Measurements from ENCODE around the gene KIAA1328.

The KIAA1328 gene

GRCh38 chr18:36828157-36828629, 734 bp upstream of the KIAA1328 start:
- no peaks in the 10 kb centered on the region for H3K27me3 Mint-ChIP-seq (ENCODE audit: low read depth)
- H3K9me3 Mint-ChIP-seq: no peaks in the 10 kb centered on the region
- TF ChIP-seq, protein P1, sequence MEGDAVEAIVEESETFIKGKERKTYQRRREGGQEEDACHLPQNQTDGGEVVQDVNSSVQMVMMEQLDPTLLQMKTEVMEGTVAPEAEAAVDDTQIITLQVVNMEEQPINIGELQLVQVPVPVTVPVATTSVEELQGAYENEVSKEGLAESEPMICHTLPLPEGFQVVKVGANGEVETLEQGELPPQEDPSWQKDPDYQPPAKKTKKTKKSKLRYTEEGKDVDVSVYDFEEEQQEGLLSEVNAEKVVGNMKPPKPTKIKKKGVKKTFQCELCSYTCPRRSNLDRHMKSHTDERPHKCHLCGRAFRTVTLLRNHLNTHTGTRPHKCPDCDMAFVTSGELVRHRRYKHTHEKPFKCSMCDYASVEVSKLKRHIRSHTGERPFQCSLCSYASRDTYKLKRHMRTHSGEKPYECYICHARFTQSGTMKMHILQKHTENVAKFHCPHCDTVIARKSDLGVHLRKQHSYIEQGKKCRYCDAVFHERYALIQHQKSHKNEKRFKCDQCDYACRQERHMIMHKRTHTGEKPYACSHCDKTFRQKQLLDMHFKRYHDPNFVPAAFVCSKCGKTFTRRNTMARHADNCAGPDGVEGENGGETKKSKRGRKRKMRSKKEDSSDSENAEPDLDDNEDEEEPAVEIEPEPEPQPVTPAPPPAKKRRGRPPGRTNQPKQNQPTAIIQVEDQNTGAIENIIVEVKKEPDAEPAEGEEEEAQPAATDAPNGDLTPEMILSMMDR (IDR thresholded peaks at IDR 0.05; ENCODE audit: unreplicated experiment in 3 of 3): no peak
- H3K4me3 Mint-ChIP-seq: peak overlapping the region; percentile 93 to 99 (median 98)
- peak overlapping the region; percentile 81 to 96 (median 93) for H3K27ac Mint-ChIP-seq
- peaks cover 30% of the 10 kb centered on the region for H3K36me3 Mint-ChIP-seq (ENCODE audit: low read depth)
- peaks cover 27% of the 10 kb centered on the region for H3K4me1 Mint-ChIP-seq

GRCh38 chr18:36829362-36830157, 633 bp downstream of the KIAA1328 start:
- peak overlapping the region; percentile 89 to 99 (median 93) for H3K4me3 Mint-ChIP-seq
- H3K4me1 Mint-ChIP-seq: peaks cover 27% of the 10 kb centered on the region
- H3K36me3 Mint-ChIP-seq (ENCODE audit: low read depth): peaks cover 20% of the 10 kb centered on the region
- TF ChIP-seq, protein P1 (IDR thresholded peaks at IDR 0.05; ENCODE audit: unreplicated experiment in 3 of 3): no peak
- H3K27me3 Mint-ChIP-seq (ENCODE audit: low read depth): no peaks in the 10 kb centered on the region
- no peaks in the 10 kb centered on the region for H3K9me3 Mint-ChIP-seq
- H3K27ac Mint-ChIP-seq: peak overlapping the region; percentile 27 to 80 (median 74)

DNA sequence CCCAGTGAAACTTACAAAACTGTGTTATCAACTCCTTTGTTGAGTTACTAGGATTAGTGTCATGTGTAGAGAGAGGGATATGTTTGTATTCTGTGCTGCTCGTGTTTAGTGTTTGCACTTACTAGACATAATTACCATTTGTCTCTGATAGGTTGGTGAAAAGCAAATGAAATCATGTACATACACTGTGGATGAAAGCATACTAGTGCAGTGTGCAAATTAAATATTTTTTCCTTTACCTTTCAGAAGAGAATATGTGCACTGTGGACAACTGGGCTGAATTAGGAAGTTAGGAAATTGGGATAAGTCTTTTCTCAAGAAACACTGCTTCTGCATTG, 1.2 kb downstream of the KIAA1328 start:
- peaks cover 27% of the 10 kb centered on the region for H3K4me1 Mint-ChIP-seq
- TF ChIP-seq, protein P1 (IDR thresholded peaks at IDR 0.05; ENCODE audit: unreplicated experiment in 3 of 3): no peak
- H3K9me3 Mint-ChIP-seq: no peaks in the 10 kb centered on the region
- no peaks in the 10 kb centered on the region for H3K27me3 Mint-ChIP-seq (ENCODE audit: low read depth)
- H3K27ac Mint-ChIP-seq: peak overlapping the region; percentile 27 to 80 (median 74)
- peak overlapping the region; percentile 89 to 99 (median 93) for H3K4me3 Mint-ChIP-seq
- peaks cover 16% of the 10 kb centered on the region for H3K36me3 Mint-ChIP-seq (ENCODE audit: low read depth)

DNA sequence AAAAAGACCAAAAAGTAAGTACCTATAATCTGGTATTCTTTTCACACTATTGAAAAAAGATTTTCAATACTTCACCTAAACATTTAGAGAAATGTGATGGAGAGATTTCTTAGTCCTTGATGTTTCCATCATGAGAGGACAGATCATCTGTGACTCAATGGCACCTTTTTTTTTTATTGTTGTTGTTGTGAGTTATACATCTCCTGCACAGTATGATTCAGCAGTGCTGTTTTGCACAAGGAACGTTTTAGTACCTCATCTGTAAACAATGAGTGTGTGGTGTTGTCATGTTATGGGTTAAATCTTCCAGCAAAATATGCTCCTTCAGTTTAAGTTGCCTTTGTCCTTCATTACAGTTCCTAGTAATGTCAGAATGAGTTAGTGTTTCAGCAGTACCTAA, 2.2 kb downstream of the KIAA1328 start:
- TF ChIP-seq, protein P1 (IDR thresholded peaks at IDR 0.05; ENCODE audit: unreplicated experiment in 3 of 3): no peak
- no peaks in the 10 kb centered on the region for H3K9me3 Mint-ChIP-seq
- peak overlapping the region; percentile 19 to 89 (median 32) for H3K4me3 Mint-ChIP-seq
- peaks cover 27% of the 10 kb centered on the region for H3K4me1 Mint-ChIP-seq
- no peaks in the 10 kb centered on the region for H3K27me3 Mint-ChIP-seq (ENCODE audit: low read depth)
- peaks cover 24% of the 10 kb centered on the region for H3K36me3 Mint-ChIP-seq (ENCODE audit: low read depth)
- H3K27ac Mint-ChIP-seq: no peak overlapping the region

GRCh38 chr18:36833120-36833519, 4.2 kb downstream of the KIAA1328 start:
- Mint-ChIP-seq H3K27me3 (ENCODE audit: low read depth) (no peaks in the 10 kb centered on the region), H3K36me3 (ENCODE audit: low read depth) (peaks cover 28% of the 10 kb centered on the region), H3K9me3 (no peaks in the 10 kb centered on the region), H3K27ac (no peak overlapping the region), H3K4me1 (peaks cover 18% of the 10 kb centered on the region), H3K4me3 (no peak overlapping the region)
- TF ChIP-seq, protein P1 (IDR thresholded peaks at IDR 0.05; ENCODE audit: unreplicated experiment in 3 of 3): no peak

DNA sequence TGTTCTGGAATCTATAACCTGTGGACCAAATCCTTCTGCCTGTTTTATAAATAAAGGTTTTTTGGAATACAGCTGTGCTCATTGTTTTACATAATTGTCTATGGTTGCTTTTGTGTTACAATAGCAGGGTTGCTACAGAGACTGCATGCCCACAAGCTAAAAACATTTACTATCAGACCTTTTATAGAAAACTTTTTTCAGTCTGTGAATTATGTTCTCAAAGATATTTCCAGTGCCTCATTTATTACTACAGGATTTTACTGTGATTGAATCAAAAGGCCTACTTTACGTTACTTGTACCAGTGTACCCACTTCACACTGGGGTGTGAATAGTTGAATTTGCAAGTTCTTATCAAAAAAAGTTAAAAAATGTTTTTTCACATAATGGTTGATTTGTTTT, 7.0 kb downstream of the KIAA1328 start:
- Mint-ChIP-seq H3K27me3 (ENCODE audit: low read depth) (no peaks in the 10 kb centered on the region), H3K4me3 (no peak overlapping the region), H3K4me1 (peaks cover under 1% of the 10 kb centered on the region), H3K27ac (no peak overlapping the region), H3K9me3 (peaks cover 4% of the 10 kb centered on the region), H3K36me3 (ENCODE audit: low read depth) (peaks cover 56% of the 10 kb centered on the region)
- TF ChIP-seq, protein P1 (IDR thresholded peaks at IDR 0.05; ENCODE audit: unreplicated experiment in 3 of 3): no peak
